ENCODE data around the gene CHD6.

Gene CHD6

GRCh38 chr20:41480054-41480770 is 138.0 kb downstream of the CHD6 start (continued):
- no peak for TF ChIP-seq CTCF (tag by site-specific recombination; IDR thresholded peaks at IDR 0.05)

GRCh38 chr20:41479113-41479512 is 139.1 kb downstream of the CHD6 start:
- TF ChIP-seq ZNF558 (tag by site-specific recombination; IDR thresholded peaks at IDR 0.05) (peak; percentile 99), ZNF121 (tag by site-specific recombination; IDR thresholded peaks at IDR 0.05) (no peak)
- Histone ChIP-seq H3K9me3 (ENCODE audit: control insufficient read depth, insufficient read depth, low read depth, low read length) (no peaks in the 10 kb centered on the region), H3K4me1 (ENCODE audit: control insufficient read depth, insufficient read depth, low read length) (peaks cover 9% of the 10 kb centered on the region), H3K27ac (ENCODE audit: extremely low read depth, low read depth, low read length) (no peak overlapping the region), H3K36me3 (ENCODE audit: control insufficient read depth in 2 of 2, insufficient read depth in 1 of 2, low read length in 2 of 2) (peaks cover 10 to 41% of the 10 kb centered on the region in 2 experiments), H3K4me3 (ENCODE audit: low read depth, low read length) (no peak overlapping the region)
- ChIA-PET POLR2A (no interaction called here), CTCF (interaction anchor here (1.2 kb wide), 1 partner anchor 15 kb away, joined by 5 read pairs; no protein-coding TSS in a partner anchor)

DNA sequence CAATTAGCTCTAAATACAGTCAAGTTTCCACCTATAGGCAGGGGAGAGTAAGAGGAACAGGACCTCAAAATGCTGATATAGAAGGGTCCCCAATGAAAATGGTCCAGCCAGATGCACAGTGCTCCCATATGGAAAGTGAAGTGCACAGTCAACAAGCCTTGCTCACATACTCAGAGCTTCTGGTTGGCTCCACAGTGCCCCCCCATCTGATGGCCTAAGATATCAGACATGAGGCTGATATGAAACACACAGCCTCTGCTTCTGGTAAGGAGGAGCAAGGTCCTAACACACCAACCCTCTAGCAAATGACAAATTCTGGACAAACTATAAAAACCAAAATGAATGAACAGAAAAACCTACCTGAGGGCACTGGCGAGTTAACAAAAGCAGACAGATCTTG is 140.2 kb downstream of the CHD6 start:
- no peaks in the 10 kb centered on the region for H3K9me3 ChIP-seq (ENCODE audit: control insufficient read depth, insufficient read depth, low read depth, low read length)
- H3K27ac ChIP-seq (ENCODE audit: extremely low read depth, low read depth, low read length) = no peak overlapping the region
- POLR2A ChIA-PET = no interaction called here
- no peak for TF ChIP-seq ZNF202 (tag by site-specific recombination; IDR thresholded peaks at IDR 0.05; ENCODE audit: borderline replicate concordance)
- TF ChIP-seq ZNF544 (tag by site-specific recombination; IDR thresholded peaks at IDR 0.05) = no peak
- TF ChIP-seq ZNF2 (tag by site-specific recombination; IDR thresholded peaks at IDR 0.05) = no peak
- TF ChIP-seq, protein P1, sequence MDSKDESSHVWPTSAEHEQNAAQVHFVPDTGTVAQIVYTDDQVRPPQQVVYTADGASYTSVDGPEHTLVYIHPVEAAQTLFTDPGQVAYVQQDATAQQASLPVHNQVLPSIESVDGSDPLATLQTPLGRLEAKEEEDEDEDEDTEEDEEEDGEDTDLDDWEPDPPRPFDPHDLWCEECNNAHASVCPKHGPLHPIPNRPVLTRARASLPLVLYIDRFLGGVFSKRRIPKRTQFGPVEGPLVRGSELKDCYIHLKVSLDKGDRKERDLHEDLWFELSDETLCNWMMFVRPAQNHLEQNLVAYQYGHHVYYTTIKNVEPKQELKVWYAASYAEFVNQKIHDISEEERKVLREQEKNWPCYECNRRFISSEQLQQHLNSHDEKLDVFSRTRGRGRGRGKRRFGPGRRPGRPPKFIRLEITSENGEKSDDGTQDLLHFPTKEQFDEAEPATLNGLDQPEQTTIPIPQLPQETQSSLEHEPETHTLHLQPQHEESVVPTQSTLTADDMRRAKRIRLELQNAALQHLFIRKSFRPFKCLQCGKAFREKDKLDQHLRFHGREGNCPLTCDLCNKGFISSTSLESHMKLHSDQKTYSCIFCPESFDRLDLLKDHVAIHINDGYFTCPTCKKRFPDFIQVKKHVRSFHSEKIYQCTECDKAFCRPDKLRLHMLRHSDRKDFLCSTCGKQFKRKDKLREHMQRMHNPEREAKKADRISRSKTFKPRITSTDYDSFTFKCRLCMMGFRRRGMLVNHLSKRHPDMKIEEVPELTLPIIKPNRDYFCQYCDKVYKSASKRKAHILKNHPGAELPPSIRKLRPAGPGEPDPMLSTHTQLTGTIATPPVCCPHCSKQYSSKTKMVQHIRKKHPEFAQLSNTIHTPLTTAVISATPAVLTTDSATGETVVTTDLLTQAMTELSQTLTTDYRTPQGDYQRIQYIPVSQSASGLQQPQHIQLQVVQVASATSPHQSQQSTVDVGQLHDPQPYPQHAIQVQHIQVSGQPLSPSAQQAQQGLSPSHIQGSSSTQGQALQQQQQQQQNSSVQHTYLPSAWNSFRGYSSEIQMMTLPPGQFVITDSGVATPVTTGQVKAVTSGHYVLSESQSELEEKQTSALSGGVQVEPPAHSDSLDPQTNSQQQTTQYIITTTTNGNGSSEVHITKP (tag by site-specific recombination; IDR thresholded peaks at IDR 0.05) = 0 out of 2 replicates have a peak, but pooled peaks have one; percentile 12
- peaks cover 10 to 38% of the 10 kb centered on the region in 2 experiments for H3K36me3 ChIP-seq (ENCODE audit: control insufficient read depth in 2 of 2, insufficient read depth in 1 of 2, low read length in 2 of 2)
- no peak overlapping the region for H3K4me3 ChIP-seq (ENCODE audit: low read depth, low read length)
- CTCF ChIA-PET = no interaction called here
- H3K4me1 ChIP-seq (ENCODE audit: control insufficient read depth, insufficient read depth, low read length) = peaks cover 9% of the 10 kb centered on the region

GRCh38 chr20:41476446-41476845 is 141.7 kb downstream of the CHD6 start:
- ChIA-PET CTCF (no interaction called here), POLR2A (no interaction called here)
- H3K27ac ChIP-seq (ENCODE audit: extremely low read depth, low read depth, low read length) = peak overlapping the region; percentile 17; the same call in 1 of the 2 replicates

More at GRCh38 chr20:41476446-41476845, 141.7 kb downstream of the CHD6 start:
- H3K36me3 ChIP-seq (ENCODE audit: control insufficient read depth in 2 of 2, insufficient read depth in 1 of 2, low read length in 2 of 2) = peaks cover 6 to 39% of the 10 kb centered on the region in 2 experiments
- no peak overlapping the region for H3K4me3 ChIP-seq (ENCODE audit: low read depth, low read length)
- TF ChIP-seq ZNF112 (tag by site-specific recombination; IDR thresholded peaks at IDR 0.05) (no peak), ZNF10 (tag by site-specific recombination; IDR thresholded peaks at IDR 0.05) (no peak), ZNF449 (tag by site-specific recombination; IDR thresholded peaks at IDR 0.05) (0 out of 2 replicates have a peak, but pooled peaks have one; percentile 18), ZNF354C (tag by site-specific recombination; IDR thresholded peaks at IDR 0.05; ENCODE audit: borderline replicate concordance, low read depth) (no peak), ZNF335 (tag by site-specific recombination; conservative IDR thresholded peaks at IDR 0.05) (peak; percentile 68), SP2 (tag by site-specific recombination; IDR thresholded peaks at IDR 0.05) (no peak), ZNF18 (tag by site-specific recombination; IDR thresholded peaks at IDR 0.05) (0 out of 2 replicates have a peak, but pooled peaks have one; percentile 8)
- TF ChIP-seq, protein P2, sequence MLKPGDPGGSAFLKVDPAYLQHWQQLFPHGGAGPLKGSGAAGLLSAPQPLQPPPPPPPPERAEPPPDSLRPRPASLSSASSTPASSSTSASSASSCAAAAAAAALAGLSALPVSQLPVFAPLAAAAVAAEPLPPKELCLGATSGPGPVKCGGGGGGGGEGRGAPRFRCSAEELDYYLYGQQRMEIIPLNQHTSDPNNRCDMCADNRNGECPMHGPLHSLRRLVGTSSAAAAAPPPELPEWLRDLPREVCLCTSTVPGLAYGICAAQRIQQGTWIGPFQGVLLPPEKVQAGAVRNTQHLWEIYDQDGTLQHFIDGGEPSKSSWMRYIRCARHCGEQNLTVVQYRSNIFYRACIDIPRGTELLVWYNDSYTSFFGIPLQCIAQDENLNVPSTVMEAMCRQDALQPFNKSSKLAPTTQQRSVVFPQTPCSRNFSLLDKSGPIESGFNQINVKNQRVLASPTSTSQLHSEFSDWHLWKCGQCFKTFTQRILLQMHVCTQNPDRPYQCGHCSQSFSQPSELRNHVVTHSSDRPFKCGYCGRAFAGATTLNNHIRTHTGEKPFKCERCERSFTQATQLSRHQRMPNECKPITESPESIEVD (tag by site-specific recombination; IDR thresholded peaks at IDR 0.05) = peak; percentile 45; the same call in 1 of the 2 replicates
- H3K4me1 ChIP-seq (ENCODE audit: control insufficient read depth, insufficient read depth, low read length) = peaks cover 9% of the 10 kb centered on the region
- H3K9me3 ChIP-seq (ENCODE audit: control insufficient read depth, insufficient read depth, low read depth, low read length) = no peaks in the 10 kb centered on the region
